ENCODE results near the gene SLC25A19.
A peak's percentile ranks its signal among the peaks of the same experiment; 100 is the strongest.
"Not testable (repeated sequence)": the region's sequence is repeated elsewhere in the genome, so short reads cannot be mapped to it uniquely, and the experiment has no call there.

SLC25A19 gene

DNA sequence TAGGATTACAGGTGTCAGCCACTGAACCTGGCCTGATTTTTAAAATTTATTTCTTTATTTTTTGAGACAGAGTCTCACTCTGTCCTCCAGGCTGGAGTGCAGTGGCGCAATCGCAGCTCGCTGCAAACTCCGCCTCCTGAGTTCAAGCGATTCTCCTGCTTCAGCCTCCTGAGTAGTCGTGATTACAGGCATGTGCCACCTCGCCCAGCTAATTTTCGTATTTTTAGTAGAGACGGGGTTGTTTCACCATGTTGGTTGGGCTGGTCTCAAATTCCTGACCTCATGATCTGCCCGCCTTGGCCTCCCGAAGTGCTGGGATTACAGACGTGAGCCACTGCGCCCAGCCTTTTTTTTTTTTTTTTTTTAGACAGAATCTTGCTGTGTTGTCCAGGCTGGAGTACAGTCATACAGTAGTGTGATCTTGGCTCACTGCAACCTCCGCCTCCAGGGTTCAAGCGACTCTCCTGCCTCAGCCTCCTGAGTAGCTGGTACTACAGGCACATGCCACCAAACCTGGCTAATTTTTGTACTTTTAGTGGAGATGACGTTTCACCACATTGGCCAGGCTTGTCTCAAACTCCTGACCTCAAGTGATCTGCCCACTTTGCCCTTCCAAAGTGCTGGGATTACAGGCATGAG lies 3.7 kb upstream of the SLC25A19 start:
- H3K36me3 Mint-ChIP-seq (ENCODE audit: insufficient read depth), result peaks cover 13% of the 10 kb centered on the region
- ATAC-seq (replicated peaks; ENCODE audit: extremely low read depth, poor library complexity, severe bottlenecking); H3K4me3 Mint-ChIP-seq; H3K9me3 Mint-ChIP-seq; DNase-seq (ENCODE audit: low spot score in 2 of 2); H3K27ac Mint-ChIP-seq (ENCODE audit: low read depth); H3K4me1 Mint-ChIP-seq; H3K27me3 Mint-ChIP-seq: not testable (repeated sequence)

DNA sequence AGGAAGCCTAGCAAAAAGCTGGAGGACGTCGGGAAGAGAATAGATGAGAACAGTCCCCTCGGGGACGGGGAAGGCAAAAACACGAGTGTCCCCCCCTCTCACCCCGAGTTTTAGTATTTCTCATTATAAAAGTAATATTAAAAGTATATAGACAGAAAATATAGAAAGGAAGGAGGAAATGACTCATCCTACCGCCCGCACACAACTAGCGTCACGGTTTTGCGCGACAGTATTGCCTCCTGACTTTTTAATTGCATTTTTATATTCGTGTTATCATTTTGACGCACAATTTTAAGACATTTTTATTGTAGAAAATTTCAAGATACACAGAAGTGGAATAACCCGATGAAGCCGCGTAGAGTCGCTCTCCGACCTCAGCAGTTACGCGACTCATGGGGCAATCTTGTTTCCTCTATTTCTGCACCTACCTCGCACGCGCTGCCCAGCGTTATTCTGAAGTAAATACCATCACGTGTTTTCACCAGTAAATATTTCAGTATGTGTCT lies 652 bp upstream of the SLC25A19 start:
- ATAC-seq (replicated peaks; ENCODE audit: extremely low read depth, poor library complexity, severe bottlenecking) (peak; percentile 44), DNase-seq (ENCODE audit: low spot score in 2 of 2) (peak; percentile 30 to 64)
- peaks cover 8% of the 10 kb centered on the region for H3K4me1 Mint-ChIP-seq
- H3K27ac Mint-ChIP-seq (ENCODE audit: low read depth), result peak overlapping the region; percentile 99
- H3K4me3 Mint-ChIP-seq, result peak overlapping the region; percentile 94
- peaks cover 13% of the 10 kb centered on the region for H3K36me3 Mint-ChIP-seq (ENCODE audit: insufficient read depth)
- H3K9me3 Mint-ChIP-seq, result no peaks in the 10 kb centered on the region
- no peaks in the 10 kb centered on the region for H3K27me3 Mint-ChIP-seq

DNA sequence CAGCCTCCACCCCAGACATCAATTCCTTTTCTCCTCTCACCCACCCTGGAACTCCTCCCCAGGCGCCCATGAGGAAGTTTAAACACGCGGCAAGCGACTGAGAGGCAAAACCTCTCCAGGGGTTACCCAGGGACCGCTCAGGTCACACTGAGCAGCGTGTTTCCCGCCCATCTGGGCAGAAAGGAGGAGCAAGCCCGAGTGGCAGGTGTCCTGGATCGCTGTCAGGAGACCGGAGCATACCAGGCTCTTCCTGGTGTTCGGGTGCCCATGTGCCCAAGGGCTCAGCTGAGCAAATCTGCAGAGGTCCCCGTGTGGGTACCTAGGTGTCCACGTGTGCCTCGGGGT lies 491 bp downstream of the SLC25A19 start:
- ATAC-seq (replicated peaks; ENCODE audit: extremely low read depth, poor library complexity, severe bottlenecking) (peak; percentile 7), DNase-seq (ENCODE audit: low spot score in 2 of 2) (peak in 1 of 2 donors; percentile 24)
- H3K4me3 Mint-ChIP-seq, result peak overlapping the region; percentile 94
- peak overlapping the region; percentile 99 for H3K27ac Mint-ChIP-seq (ENCODE audit: low read depth)
- H3K36me3 Mint-ChIP-seq (ENCODE audit: insufficient read depth), result peaks cover 13% of the 10 kb centered on the region
- peaks cover 8% of the 10 kb centered on the region for H3K4me1 Mint-ChIP-seq
- no peaks in the 10 kb centered on the region for H3K9me3 Mint-ChIP-seq
- no peaks in the 10 kb centered on the region for H3K27me3 Mint-ChIP-seq

DNA sequence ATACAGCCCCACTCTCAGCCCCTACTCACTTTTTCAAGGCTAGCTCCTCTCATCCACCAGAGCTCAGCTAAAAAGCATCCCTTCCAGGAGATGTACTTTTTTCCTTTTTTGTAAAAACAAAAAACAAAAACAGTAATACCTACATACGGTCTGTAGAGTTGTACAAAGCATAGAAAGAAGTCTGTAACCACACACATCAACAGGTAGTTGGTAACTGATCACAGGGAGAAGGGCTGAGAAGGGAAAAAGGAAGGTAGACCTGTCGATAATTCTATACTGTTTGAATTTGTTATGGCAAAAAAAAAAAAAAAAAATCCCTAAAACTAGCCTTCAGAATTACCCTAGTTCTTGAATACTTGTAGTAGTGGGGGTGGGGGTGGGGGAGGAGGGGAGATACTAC lies 874 bp downstream of the SLC25A19 start:
- Mint-ChIP-seq H3K9me3 (no peaks in the 10 kb centered on the region), H3K36me3 (ENCODE audit: insufficient read depth) (peaks cover 13% of the 10 kb centered on the region), H3K4me1 (peaks cover 8% of the 10 kb centered on the region), H3K4me3 (peak overlapping the region; percentile 94), H3K27ac (ENCODE audit: low read depth) (peak overlapping the region; percentile 99), H3K27me3 (no peaks in the 10 kb centered on the region)
- ATAC-seq (replicated peaks; ENCODE audit: extremely low read depth, poor library complexity, severe bottlenecking), result no peak
- DNase-seq (ENCODE audit: low spot score in 2 of 2), result no peak

DNA sequence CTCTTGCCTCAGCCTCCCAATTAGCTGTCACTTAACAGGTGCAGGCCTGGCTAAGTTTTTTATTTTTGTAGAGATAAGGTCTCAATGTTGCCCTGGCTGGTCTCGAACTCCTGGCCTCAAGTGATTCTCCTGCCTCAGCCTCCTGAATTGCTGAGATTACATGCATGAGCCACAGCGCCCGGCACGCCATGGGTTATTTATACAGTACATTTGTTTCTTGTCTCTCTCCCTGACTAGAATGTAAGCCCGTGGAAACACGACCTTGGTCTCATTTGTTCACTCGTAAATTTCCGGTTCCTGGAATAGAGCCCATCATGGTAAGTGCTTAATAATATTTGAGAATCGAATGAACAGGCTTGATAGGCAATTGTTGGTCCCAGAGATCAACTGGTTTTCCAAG lies 2.0 kb downstream of the SLC25A19 start:
- DNase-seq (ENCODE audit: low spot score in 2 of 2) (no peak), ATAC-seq (replicated peaks; ENCODE audit: extremely low read depth, poor library complexity, severe bottlenecking) (no peak)
- H3K4me3 Mint-ChIP-seq, result no peak overlapping the region
- peaks cover 8% of the 10 kb centered on the region for H3K4me1 Mint-ChIP-seq
- H3K27me3 Mint-ChIP-seq, result no peaks in the 10 kb centered on the region
- H3K9me3 Mint-ChIP-seq, result no peaks in the 10 kb centered on the region
- H3K27ac Mint-ChIP-seq (ENCODE audit: low read depth), result no peak overlapping the region
- H3K36me3 Mint-ChIP-seq (ENCODE audit: insufficient read depth), result peaks cover 14% of the 10 kb centered on the region

DNA sequence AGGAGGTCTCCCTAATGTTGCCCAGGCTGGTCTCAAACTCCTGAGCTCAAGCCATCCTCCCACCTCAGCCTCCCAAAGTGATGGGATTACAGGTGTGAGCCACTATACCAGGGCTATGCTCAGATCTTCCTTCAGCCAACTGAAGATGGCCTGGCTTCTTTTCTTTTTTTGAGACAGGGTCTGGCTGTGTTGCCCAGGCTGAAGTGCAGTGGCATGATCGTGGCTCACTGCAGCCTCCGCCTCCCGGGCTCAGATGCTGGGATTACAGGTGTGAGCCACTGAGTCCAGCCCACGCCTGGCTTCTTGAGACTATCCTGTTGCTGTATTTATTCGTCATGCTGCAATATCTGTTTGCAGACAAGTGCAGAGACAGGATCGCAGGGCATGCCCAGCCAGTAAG lies 4.1 kb downstream of the SLC25A19 start:
- Mint-ChIP-seq H3K27me3 (no peaks in the 10 kb centered on the region), H3K4me1 (peaks cover 8% of the 10 kb centered on the region), H3K36me3 (ENCODE audit: insufficient read depth) (peaks cover 21% of the 10 kb centered on the region), H3K4me3 (no peak overlapping the region), H3K27ac (ENCODE audit: low read depth) (no peak overlapping the region), H3K9me3 (no peaks in the 10 kb centered on the region)
- ATAC-seq (replicated peaks; ENCODE audit: extremely low read depth, poor library complexity, severe bottlenecking), result no peak
- DNase-seq (ENCODE audit: low spot score in 2 of 2), result no peak

DNA sequence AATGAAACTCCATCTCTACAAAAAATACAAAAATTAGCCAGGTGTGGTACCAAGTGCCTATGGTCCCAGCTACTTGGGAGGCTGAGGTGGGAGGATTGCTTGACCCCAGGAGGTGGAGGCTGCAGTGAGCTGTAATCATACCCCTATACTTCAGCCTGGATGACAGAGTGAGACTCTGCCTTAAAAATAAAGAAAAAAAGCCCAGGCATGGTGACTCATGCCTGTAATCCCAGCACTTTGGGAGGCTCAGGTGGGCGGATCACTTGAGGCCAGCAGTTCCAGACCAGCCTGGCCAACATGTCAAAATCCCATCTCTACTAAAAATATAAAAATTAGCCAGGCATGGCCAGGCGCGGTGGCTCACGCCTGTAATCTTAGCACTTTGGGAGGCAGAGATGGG lies 9.0 kb downstream of the SLC25A19 start:
- ATAC-seq (replicated peaks; ENCODE audit: extremely low read depth, poor library complexity, severe bottlenecking); H3K4me1 Mint-ChIP-seq; H3K27me3 Mint-ChIP-seq; H3K9me3 Mint-ChIP-seq; H3K4me3 Mint-ChIP-seq; DNase-seq (ENCODE audit: low spot score in 2 of 2); H3K27ac Mint-ChIP-seq (ENCODE audit: low read depth): not testable (repeated sequence)
- peaks cover 13% of the 10 kb centered on the region for H3K36me3 Mint-ChIP-seq (ENCODE audit: insufficient read depth)

DNA sequence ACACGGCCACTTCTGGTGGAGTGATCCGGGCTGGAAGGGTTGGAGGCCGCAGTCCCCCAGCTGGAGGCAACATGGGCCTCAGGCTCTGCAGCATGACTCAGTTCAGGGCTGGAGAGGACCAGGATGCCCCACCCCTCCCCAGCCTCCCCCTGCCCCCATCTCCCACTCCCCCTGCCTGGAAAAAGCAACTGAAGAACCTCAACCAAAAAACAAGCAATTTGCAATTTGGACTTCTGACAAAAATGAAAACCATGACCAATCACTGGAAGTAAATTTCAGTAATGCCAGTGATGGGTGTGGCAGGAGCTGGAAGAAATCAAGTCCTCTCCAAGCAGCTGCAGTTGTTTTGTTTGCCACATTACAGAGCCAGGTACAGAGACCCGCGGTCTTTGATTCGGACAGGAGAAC lies 11.6 kb downstream of the SLC25A19 start:
- Mint-ChIP-seq H3K36me3 (ENCODE audit: insufficient read depth) (peaks cover 11% of the 10 kb centered on the region), H3K9me3 (no peaks in the 10 kb centered on the region), H3K4me3 (no peak overlapping the region), H3K27me3 (no peaks in the 10 kb centered on the region), H3K27ac (ENCODE audit: low read depth) (no peak overlapping the region), H3K4me1 (peaks cover 5% of the 10 kb centered on the region)
- no peak for DNase-seq (ENCODE audit: low spot score in 2 of 2)
- ATAC-seq (replicated peaks; ENCODE audit: extremely low read depth, poor library complexity, severe bottlenecking), result no peak

DNA sequence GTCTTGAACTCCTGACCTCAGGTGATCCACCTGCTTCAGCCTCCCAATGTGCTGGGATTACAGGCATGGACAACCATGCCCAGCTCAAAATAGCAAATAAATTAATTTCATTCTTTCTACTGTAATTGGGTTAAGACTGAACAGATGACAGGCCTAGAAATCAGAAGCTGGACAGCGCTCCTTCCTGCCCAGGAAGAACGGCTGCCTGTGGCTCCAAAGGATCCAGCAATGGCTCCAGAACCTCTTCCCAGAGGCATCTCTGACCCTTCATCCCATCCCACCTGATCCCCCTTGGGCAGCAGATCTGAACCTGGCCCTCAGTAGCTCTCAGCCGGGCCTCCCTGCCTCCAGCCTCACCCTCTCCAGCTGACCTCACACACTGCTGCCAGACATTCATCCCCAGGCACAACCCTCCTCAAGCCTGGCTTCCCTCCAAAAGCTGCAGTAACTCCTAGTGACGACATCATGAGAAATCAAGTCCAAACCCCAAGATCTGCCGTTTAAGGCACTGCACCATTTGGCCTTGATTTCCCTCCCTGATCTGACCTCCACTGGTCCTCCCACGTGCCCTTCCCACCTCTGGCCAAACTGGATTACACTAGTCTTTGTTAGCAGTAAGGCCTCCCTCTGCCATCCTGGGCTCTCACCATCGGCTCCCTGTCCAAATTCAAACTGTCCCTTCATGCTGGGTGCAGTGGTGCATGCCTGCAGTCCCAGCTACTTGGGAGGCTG lies 15.1 kb downstream of the SLC25A19 start:
- H3K4me3 Mint-ChIP-seq, result peak overlapping the region; percentile 42
- peaks cover 17% of the 10 kb centered on the region for H3K4me1 Mint-ChIP-seq
- H3K27ac Mint-ChIP-seq (ENCODE audit: low read depth), result peak overlapping the region; percentile 50
- ATAC-seq (replicated peaks; ENCODE audit: extremely low read depth, poor library complexity, severe bottlenecking) (no peak), DNase-seq (ENCODE audit: low spot score in 2 of 2) (no peak)
- H3K27me3 Mint-ChIP-seq, result no peaks in the 10 kb centered on the region
- peaks cover 1% of the 10 kb centered on the region for H3K36me3 Mint-ChIP-seq (ENCODE audit: insufficient read depth)
- no peaks in the 10 kb centered on the region for H3K9me3 Mint-ChIP-seq

DNA sequence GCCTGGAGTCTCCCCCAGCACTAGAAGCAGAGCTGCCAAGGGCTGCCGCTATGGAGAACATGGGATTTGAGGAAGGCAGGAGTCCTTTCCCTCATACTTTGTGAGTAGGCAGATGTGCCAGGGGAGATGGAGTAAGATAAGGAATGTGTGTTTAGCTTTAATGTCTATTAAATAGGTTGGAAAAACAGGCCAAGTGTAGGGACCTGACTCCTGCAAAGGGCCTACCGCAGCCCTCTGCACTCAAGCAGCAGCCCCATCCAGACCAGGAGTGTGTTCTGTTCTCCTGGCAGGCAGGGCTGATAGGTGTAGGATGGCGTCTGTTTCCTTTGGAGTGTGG lies 16.4 kb downstream of the SLC25A19 start:
- no peak for DNase-seq (ENCODE audit: low spot score in 2 of 2)
- H3K27ac Mint-ChIP-seq (ENCODE audit: low read depth), result no peak overlapping the region
- H3K36me3 Mint-ChIP-seq (ENCODE audit: insufficient read depth), result no peaks in the 10 kb centered on the region
- no peaks in the 10 kb centered on the region for H3K27me3 Mint-ChIP-seq
- no peak for ATAC-seq (replicated peaks; ENCODE audit: extremely low read depth, poor library complexity, severe bottlenecking)
- no peaks in the 10 kb centered on the region for H3K9me3 Mint-ChIP-seq
- peaks cover 22% of the 10 kb centered on the region for H3K4me1 Mint-ChIP-seq
- peak overlapping the region; percentile 79 for H3K4me3 Mint-ChIP-seq

DNA sequence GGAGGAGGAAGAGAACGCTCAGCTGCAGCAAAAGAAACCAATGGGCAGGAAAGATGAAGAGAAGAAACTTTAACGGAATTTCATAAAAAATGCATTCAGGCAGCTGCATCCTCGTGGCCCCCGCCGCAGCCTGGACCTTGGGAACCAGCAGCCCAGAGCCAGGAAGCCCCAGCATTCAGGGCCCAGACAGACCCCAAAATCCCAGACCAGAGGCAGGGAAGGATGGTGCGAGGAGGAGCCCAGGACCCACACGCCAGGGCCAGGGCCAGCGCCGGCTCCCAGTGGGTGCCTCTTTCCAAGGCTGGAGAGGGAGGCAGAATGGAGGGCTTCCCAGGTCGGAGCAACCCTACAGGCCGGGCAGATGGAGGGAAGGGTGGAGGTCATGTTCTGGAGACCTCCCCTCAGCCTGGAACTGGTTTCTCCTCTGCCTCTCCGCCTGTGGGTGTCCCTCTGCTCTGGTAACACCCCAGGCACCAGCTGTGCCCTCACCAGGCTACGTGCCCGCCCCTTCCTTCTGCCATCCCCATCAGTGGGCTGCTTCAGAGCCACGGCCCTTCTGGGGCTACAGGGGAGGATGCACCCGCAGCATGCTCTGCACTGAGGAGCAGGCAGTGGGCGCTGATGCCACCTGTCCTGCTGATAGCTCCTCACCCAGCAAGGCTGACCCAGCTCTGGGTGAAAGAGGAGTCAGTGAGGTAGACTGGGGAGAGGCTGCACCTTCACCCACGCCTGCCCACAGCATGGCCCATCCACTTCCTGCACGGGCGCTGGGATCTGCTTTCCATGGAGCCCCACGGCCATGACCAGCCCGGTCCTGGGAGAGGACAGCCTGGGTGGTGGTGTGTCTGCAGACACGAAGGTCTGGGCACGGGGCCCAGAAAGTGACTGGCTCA lies 17.0 kb downstream of the SLC25A19 start:
- no peaks in the 10 kb centered on the region for H3K36me3 Mint-ChIP-seq (ENCODE audit: insufficient read depth)
- H3K27me3 Mint-ChIP-seq, result no peaks in the 10 kb centered on the region
- H3K9me3 Mint-ChIP-seq, result no peaks in the 10 kb centered on the region
- H3K4me1 Mint-ChIP-seq, result peaks cover 22% of the 10 kb centered on the region
- peak overlapping the region; percentile 79 for H3K4me3 Mint-ChIP-seq
- ATAC-seq (replicated peaks; ENCODE audit: extremely low read depth, poor library complexity, severe bottlenecking) (no peak), DNase-seq (ENCODE audit: low spot score in 2 of 2) (no peak)
- H3K27ac Mint-ChIP-seq (ENCODE audit: low read depth), result peak overlapping the region; percentile 35

DNA sequence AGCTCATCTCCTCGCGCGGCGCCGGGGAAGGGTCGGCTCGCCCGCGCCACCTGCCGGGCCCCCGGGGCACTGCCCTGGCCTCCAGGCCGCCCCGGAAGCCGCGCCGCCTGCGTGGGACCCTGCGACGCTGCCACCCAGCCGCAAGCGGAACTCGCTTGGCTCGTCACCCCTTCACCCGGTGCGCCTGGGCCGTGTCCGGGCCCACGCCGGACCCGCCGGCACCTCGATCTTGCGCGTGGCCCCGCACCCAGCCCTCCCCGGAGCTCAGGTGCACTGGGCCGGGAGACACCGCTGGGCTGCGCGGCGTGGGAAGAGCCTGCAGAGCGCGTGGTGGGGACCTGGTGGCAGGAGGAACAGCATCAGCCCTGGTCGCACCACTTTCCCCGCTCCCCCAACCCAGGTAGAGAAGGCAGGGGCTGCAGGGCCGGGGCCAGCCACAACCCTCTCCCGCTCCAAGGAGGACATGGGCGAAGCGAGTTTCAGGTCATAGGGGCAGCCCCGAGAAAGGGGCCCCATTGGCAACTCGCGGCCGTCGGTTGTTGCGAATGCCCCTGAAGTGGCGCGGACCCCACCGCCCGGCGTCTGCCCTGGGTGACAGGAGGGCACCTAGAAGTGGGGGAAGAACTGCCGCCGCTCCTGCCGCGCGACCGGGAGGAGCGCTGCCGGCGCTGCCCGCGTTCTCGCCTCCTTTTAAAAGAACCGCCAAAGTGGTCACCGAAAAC lies 17.8 kb downstream of the SLC25A19 start:
- peaks cover 22% of the 10 kb centered on the region for H3K4me1 Mint-ChIP-seq
- DNase-seq (ENCODE audit: low spot score in 2 of 2), result peak; percentile 81 to 88
- H3K27me3 Mint-ChIP-seq, result no peaks in the 10 kb centered on the region
- H3K36me3 Mint-ChIP-seq (ENCODE audit: insufficient read depth), result peaks cover under 1% of the 10 kb centered on the region
- peak; percentile 85 for ATAC-seq (replicated peaks; ENCODE audit: extremely low read depth, poor library complexity, severe bottlenecking)
- peak overlapping the region; percentile 79 for H3K4me3 Mint-ChIP-seq
- no peaks in the 10 kb centered on the region for H3K9me3 Mint-ChIP-seq
- peak overlapping the region; percentile 35 for H3K27ac Mint-ChIP-seq (ENCODE audit: low read depth)

Data from central memory CD8-positive, alpha-beta T cell (primary cell).